Sigmoid colon (tissue), 7 donors: ENCODE data around the gene ACTR8. TPM values are rescaled to one million over a fixed set of nuclear protein-coding genes. Genes with fewer than 3 reads are reported as not detected.
"Not testable (repeated sequence)": the region's sequence is repeated elsewhere in the genome, so short reads cannot be mapped to it uniquely, and the experiment has no call there.

Experiments used
- DNase-seq: peaks from one replicate; pipeline ENCODE4 v3.0.0-alpha.2; 2019
- H3K27ac ChIP-seq, 4 donors: fragments of 200-600 bp; sonication (generic); one replicate each; pipeline ENCODE4 v1.5.1; 2016 to 2019; ENCODE audit warnings: mild to moderate bottlenecking in 1 of 4
- H3K27me3 ChIP-seq, 3 donors: fragments of 200-600 bp; sonication (generic); one replicate each; pipeline ENCODE4 v1.5.1; 2019; ENCODE audit warnings: mild to moderate bottlenecking in 1 of 3
- H3K36me3 ChIP-seq, 4 donors: fragments of 200-600 bp; sonication (generic); one replicate each; pipeline ENCODE4 v1.5.1; 2016 to 2019
- H3K4me1 ChIP-seq, 4 donors: fragments of 200-600 bp; sonication (generic); one replicate each; pipeline ENCODE4 v1.5.1; 2017 to 2019
- H3K4me3 ChIP-seq, 4 donors: fragments of 200-600 bp; sonication (generic); one replicate each; pipeline ENCODE4 v1.5.1; 2017 to 2019; ENCODE audit warnings: mild to moderate bottlenecking in 2 of 4, moderate library complexity in 1 of 4
- H3K9me3 ChIP-seq, 4 donors: fragments of 200-600 bp in 3 of 4; sonication (generic) in 3 of 4; one replicate each; pipeline versions ENCODE4 v1.5.1 to v1.6.1; 2013 to 2019
- CTCF ChIP-seq, 4 experiments: fragments of 450-650 bp in 3 of 4; fragments of 200-600 bp in 1 of 4; IDR thresholded peaks; one replicate each; pipeline ENCODE4 v1.5.1; 2016 to 2019; ENCODE audit warnings: antibody characterized with exemption in 4 of 4, mild to moderate bottlenecking in 3 of 4, moderate library complexity in 2 of 4
- EP300 ChIP-seq, 4 donors: sonication (generic); formaldehyde crosslinking; IDR thresholded peaks; one replicate each; pipeline ENCODE4 v1.6.1; 2017; ENCODE audit warnings: antibody characterized with exemption in 4 of 4
- POLR2A ChIP-seq, 2 donors: fragments of 450-650 bp; IDR thresholded peaks; one replicate each; pipeline ENCODE4 v1.6.1; 2016; ENCODE audit warnings: antibody characterized with exemption in 2 of 2, mild to moderate bottlenecking in 2 of 2, moderate library complexity in 2 of 2
- POLR2AphosphoS5 ChIP-seq, 4 donors: sonication (generic); formaldehyde crosslinking; IDR thresholded peaks; one replicate each; pipeline ENCODE4 v1.6.1; 2017; ENCODE audit warnings: antibody characterized with exemption in 4 of 4
- WGBS, 2 donors: extraction: QIAGEN DNeasy Blood & Tissue Kit; methylation state at CpG; one replicate each; pipeline ENCODE4 v1.1.7; 2013; 5-methylcytosine and 5-hydroxymethylcytosine counted together
- intact Hi-C: fragments of 100-400 bp; cut with DNase I; formaldehyde crosslinking; loops from one replicate; pipeline ENCODE4 v1.15.1; 2023
- polyA plus RNA-seq, 3 donors: library from polyadenylated mRNA; stranded (reverse); fragments of 200-250 nt; gene quantifications; one replicate each; pipeline ENCODE4 v1.2.3, GENCODE V29; 2013
- total RNA-seq, 4 donors: library from RNA; depleted of rRNA; stranded (reverse); fragments of >200 nt; gene quantifications; one replicate each; pipeline ENCODE4 v1.1.0, GENCODE V29; 2016
- donor health status: healthy with polysubstance abuse.
- donor health status: Bipolar disorder and iron deficiency.
- donor health status: healthy.

ACTR8 gene
- 10 to 100 TPM; 18.5 to 30.7 (median 20.4) TPM for total RNA-seq
- polyA plus RNA-seq = 10 to 100 TPM in 2 of 3 donors, 1 to 10 TPM in 1; 9.0 to 15.3 (median 12.9) TPM

- H3K4me3 ChIP-seq = peak within 1 kb of the TSS; percentile 70 to 87 (median 77)
- no peaks in the 10 kb centered on the region for H3K9me3 ChIP-seq
- peak; percentile 92 for DNase-seq
- TF ChIP-seq EP300 (IDR thresholded peaks at IDR 0.05) (no peak), POLR2AphosphoS5 (IDR thresholded peaks at IDR 0.05) (peak; percentile 68 to 86 (median 82)), POLR2A (IDR thresholded peaks at IDR 0.05) (peak in 1 of 2 donors; percentile 46), CTCF (IDR thresholded peaks at IDR 0.05) (peak in 1 of 4 experiments; percentile 10)
- H3K27ac ChIP-seq = peak within 1 kb of the TSS; percentile 83 to 90 (median 86)
- no peaks in the 10 kb centered on the region for H3K27me3 ChIP-seq
- H3K36me3 ChIP-seq = peaks cover 9 to 70% (median 27%) of the 10 kb centered on the region in 4 donors
- intact Hi-C loops = loop anchor here (5.0 to 10.0 kb wide), 2 partner anchors 387 to 1940 kb away; partner anchors contain the start of genes CACNA1D, PARP3 and RRP9
- peaks cover 0 to 16% (median 12%) of the 10 kb centered on the region in 4 donors for H3K4me1 ChIP-seq
- WGBS, 2 donors = 2% methylated on average over 65 of the region's 65 CpGs
Measured at GRCh38 chr3:53881691-53882593, at the start of gene ACTR8. Gene ACTR8, minus strand, starts transcription at chr3:53882152. Its CDS starts 51 bp downstream, at chr3:53882101.

- H3K9me3 ChIP-seq, DNase-seq, H3K27ac ChIP-seq, H3K4me3 ChIP-seq, H3K27me3 ChIP-seq, H3K36me3 ChIP-seq, intact Hi-C loops, H3K4me1 ChIP-seq: not testable (repeated sequence)
- 47 to 68% methylated on average over 30 of the region's 30 CpGs for WGBS, 2 donors
Measured at GRCh38 chr3:53927208-53927872, 45.4 kb upstream of the ACTR8 start.

GRCh38 chr3:53921296-53921695 lies 39.3 kb upstream of the ACTR8 start:
- H3K4me1 ChIP-seq = no peaks in the 10 kb centered on the region
- TF ChIP-seq POLR2AphosphoS5 (IDR thresholded peaks at IDR 0.05) = no peak
- no peak for TF ChIP-seq POLR2A (IDR thresholded peaks at IDR 0.05)
- TF ChIP-seq EP300 (IDR thresholded peaks at IDR 0.05) = no peak
- no peak for TF ChIP-seq CTCF (IDR thresholded peaks at IDR 0.05)
- H3K4me3 ChIP-seq = no peak overlapping the region
- no peaks in the 10 kb centered on the region for H3K27me3 ChIP-seq
- H3K9me3 ChIP-seq = peaks cover 0 to 10% (median 0%) of the 10 kb centered on the region in 4 donors
- no peak for DNase-seq
- no peaks in the 10 kb centered on the region for H3K36me3 ChIP-seq
- intact Hi-C loops = no loop called here
- no peak overlapping the region for H3K27ac ChIP-seq
- WGBS, 2 donors = 24 to 46% methylated on average over 1 of the region's 1 CpG

GRCh38 chr3:53919741-53920140 lies 37.8 kb upstream of the ACTR8 start:
- 88 to 94% methylated on average over 2 of the region's 2 CpGs for WGBS, 2 donors
- H3K9me3 ChIP-seq = peaks cover 0 to 10% (median 0%) of the 10 kb centered on the region in 4 donors

GRCh38 chr3:53913401-53913800 lies 31.4 kb upstream of the ACTR8 start:
- H3K27ac ChIP-seq = no peak overlapping the region
- H3K27me3 ChIP-seq = no peaks in the 10 kb centered on the region
- no peaks in the 10 kb centered on the region for H3K36me3 ChIP-seq
- intact Hi-C loops = no loop called here
- H3K4me1 ChIP-seq = no peaks in the 10 kb centered on the region
- H3K9me3 ChIP-seq = no peaks in the 10 kb centered on the region
- H3K4me3 ChIP-seq = no peak overlapping the region
- 72 to 86% methylated on average over 8 of the region's 8 CpGs for WGBS, 2 donors
- DNase-seq = no peak
- TF ChIP-seq EP300 (IDR thresholded peaks at IDR 0.05) = no peak
- TF ChIP-seq POLR2A (IDR thresholded peaks at IDR 0.05) = no peak
- no peak for TF ChIP-seq POLR2AphosphoS5 (IDR thresholded peaks at IDR 0.05)
- no peak for TF ChIP-seq CTCF (IDR thresholded peaks at IDR 0.05)

More at GRCh38 chr3:53919741-53920140, 37.8 kb upstream of the ACTR8 start:
- no peaks in the 10 kb centered on the region for H3K4me1 ChIP-seq
- H3K4me3 ChIP-seq = no peak overlapping the region
- no peak for TF ChIP-seq EP300 (IDR thresholded peaks at IDR 0.05)
- H3K36me3 ChIP-seq = no peaks in the 10 kb centered on the region
- intact Hi-C loops = no loop called here
- H3K27ac ChIP-seq = no peak overlapping the region
- DNase-seq = no peak
- H3K27me3 ChIP-seq = no peaks in the 10 kb centered on the region
